NCI-H1417 (cell line): ENCODE results near the gene GPBP1.
"Not testable (repeated sequence)": the region's sequence is repeated elsewhere in the genome, so short reads cannot be mapped to it uniquely, and the experiment has no call there.

Source experiments
- DNase-seq, 3 experiments: peaks; one replicate each; lab custom pipeline; 2025; lab: John Stamatoyannopoulos, UW

Gene GPBP1

GRCh38 chr5:57285084-57285483, 111.2 kb downstream of the GPBP1 start:
- DNase-seq: not testable (repeated sequence)

- DNase-seq: no peak
Observed at GRCh38 chr5:57291894-57292293, 118.0 kb downstream of the GPBP1 start.

- DNase-seq: no peak
Observed at GRCh38 chr5:57292336-57292735, 118.5 kb downstream of the GPBP1 start.

- peak; percentile 51 to 92 (median 82) for DNase-seq
Observed at GRCh38 chr5:57298295-57298984, 124.6 kb downstream of the GPBP1 start.

GRCh38 chr5:57298985-57299491, 125.2 kb downstream of the GPBP1 start:
- DNase-seq: peak; percentile 35 to 76 (median 64)

- no peak for DNase-seq
Observed at GRCh38 chr5:57299986-57300385, 126.1 kb downstream of the GPBP1 start.

- no peak for DNase-seq
Observed at GRCh38 chr5:57302164-57302563, 128.3 kb downstream of the GPBP1 start.

GRCh38 chr5:57302643-57303042, 128.8 kb downstream of the GPBP1 start:
- DNase-seq: no peak

- DNase-seq: no peak
Observed at GRCh38 chr5:57303985-57304384, 130.1 kb downstream of the GPBP1 start.

GRCh38 chr5:57304931-57305330, 131.1 kb downstream of the GPBP1 start:
- no peak for DNase-seq

GRCh38 chr5:57306359-57306758, 132.5 kb downstream of the GPBP1 start:
- DNase-seq: no peak

- DNase-seq: no peak
Observed at GRCh38 chr5:57307516-57307915, 133.7 kb downstream of the GPBP1 start.

GRCh38 chr5:57309022-57309421, 135.2 kb downstream of the GPBP1 start:
- DNase-seq: not testable (repeated sequence)

GRCh38 chr5:57311251-57311650, 137.4 kb downstream of the GPBP1 start:
- DNase-seq: no peak

- no peak for DNase-seq
Observed at GRCh38 chr5:57311921-57312735, 138.3 kb downstream of the GPBP1 start.

GRCh38 chr5:57313716-57314115, 139.9 kb downstream of the GPBP1 start:
- DNase-seq: no peak
